ENCODE data around the gene PAPPA.

GRCh38 chr9:116442528-116442927, 288.9 kb downstream of the PAPPA start:
- TF ChIP-seq CTCF (IDR thresholded peaks at IDR 0.05) = no peak
- no peak for TF ChIP-seq POLR2A (IDR thresholded peaks at IDR 0.05)
